Tongue (tissue), 2 donors: ENCODE data around the gene RAB25. TPM values are rescaled to one million over a fixed set of nuclear protein-coding genes. Genes with fewer than 3 reads are reported as not detected.
"Not testable (repeated sequence)": the region's sequence is repeated elsewhere in the genome, so short reads cannot be mapped to it uniquely, and the experiment has no call there.

Experiments used
- DNase-seq: peaks from one replicate; pipeline ENCODE4 v3.0.0-alpha.2; 2015
- total RNA-seq: library from RNA; depleted of rRNA; stranded (reverse); fragments of >200 nt; gene quantifications from one replicate; pipeline ENCODE4 v1.2.3, GENCODE V29; 2014

The RAB25 gene
- total RNA-seq, 1 donor from 2014 or later: 13.3 TPM

DNA sequence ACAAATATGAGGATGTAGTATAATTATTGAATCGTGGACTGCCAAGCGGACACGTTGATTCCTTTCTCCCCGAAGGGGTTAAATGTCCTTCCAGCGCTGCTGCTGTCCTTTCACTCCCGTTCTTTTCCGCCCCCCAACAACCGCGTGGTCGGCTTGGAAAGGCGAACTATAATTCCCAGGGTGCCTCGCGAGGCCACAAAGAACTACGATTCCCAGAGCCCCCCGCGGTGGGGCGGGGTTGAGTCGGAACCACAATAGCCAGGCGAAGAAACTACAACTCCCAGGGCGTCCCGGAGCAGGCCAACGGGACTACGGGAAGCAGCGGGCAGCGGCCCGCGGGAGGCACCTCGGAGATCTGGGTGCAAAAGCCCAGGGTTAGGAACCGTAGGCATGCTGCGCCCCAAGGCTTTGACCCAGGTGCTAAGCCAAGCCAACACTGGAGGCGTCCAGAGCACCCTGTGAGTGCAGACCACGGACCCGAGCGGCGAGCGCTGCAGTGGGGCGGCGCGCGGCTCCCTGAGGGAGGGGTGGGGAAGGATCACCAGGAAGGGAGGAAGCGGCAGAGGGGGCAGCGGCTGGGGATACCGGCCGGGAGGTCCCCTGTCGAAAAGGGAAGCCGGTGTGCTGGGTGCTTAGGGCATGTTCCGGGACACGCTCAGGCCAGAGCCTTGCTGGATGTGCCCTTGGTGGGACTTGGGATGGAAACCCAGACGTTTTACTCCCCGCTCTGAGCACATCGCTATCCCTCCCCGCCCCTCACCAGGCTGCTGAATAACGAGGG lies 6.3 kb upstream of the RAB25 start, which contains the start of gene LAMTOR2:
LAMTOR2 (plus strand) TSS at position 283 of the 781 bp plus-strand sequence; CDS start at position 391, 108 bp downstream.
- peak; percentile 100 for DNase-seq

DNA sequence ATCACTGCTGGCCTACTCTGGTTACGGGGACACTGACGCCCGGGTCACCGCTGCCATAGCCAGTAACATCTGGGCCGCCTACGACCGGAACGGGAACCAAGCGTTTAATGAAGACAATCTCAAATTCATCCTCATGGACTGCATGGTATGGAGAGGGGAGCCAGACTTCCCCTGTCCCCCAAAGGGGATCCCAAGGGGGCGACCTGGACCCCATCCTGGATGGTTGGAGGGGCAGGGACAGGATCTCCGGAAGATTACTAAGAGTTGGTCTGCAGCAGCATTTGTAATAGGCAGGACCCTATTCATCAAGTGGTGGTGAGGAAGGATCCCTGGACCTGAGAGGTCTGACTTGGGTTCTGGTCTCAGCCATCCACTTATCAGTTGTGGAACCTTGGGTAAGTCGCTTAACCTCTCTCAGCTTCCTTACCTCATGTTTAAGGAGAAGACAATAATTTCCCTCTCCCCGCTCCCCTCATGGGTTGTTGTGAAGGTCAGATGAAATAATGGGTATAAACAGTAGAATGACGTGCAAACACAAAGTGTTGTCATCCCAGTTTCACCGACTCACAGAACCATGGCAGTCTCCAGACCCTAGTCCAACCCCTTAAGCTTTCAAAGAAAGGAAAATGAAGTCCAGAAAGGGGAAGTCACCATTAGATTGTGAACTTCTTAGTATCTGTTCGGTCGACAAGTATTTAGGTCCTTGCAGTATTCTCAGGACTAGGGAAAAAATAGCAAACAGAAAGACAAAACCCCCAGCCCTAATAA lies 5.5 kb upstream of the RAB25 start:
- no peak for DNase-seq

DNA sequence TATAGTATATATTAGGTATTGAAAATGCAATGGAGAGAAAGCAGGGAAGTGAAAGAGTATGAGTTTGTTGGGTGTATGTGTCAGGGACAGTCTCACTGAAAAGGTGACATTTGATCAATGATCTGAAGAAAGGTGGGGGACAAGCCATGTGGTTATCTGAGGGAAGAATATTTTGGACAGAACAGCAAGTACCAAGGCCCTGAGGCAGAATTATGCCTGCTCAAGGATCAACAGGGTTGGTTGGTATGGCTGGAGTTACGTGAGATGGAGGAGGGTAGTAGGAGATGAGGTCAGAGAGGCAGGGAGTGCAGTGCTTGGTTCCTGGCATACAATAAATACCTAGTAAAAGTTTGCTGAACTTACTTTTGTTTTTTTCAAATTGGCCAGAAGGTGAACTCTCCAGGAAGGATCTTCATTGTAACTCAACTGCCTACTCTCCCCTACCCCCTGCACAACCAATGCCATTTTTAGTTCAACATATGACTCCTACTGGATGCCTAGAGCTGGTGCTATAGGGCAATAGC lies 4.6 kb upstream of the RAB25 start:
- no peak for DNase-seq

DNA sequence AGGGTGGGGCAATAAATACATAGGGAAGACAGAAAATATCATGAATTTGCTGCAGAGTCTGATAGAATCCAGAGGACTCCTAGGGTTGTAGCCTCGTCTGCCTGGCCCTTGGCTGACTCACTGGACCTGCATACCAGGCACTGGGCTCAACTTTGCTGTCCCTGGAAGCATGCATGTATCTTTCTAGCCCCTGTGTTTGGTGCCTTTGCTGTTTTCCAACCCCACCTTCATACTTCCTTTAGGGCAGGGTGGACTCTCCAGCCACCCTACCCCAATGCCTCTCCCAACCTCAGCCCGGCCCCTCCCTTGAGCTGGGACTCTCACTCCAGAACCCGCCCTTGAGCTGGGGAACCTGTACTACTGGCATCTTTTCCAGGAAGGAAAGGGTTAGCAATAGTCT lies 1.2 kb downstream of the RAB25 start:
- DNase-seq: no peak

DNA sequence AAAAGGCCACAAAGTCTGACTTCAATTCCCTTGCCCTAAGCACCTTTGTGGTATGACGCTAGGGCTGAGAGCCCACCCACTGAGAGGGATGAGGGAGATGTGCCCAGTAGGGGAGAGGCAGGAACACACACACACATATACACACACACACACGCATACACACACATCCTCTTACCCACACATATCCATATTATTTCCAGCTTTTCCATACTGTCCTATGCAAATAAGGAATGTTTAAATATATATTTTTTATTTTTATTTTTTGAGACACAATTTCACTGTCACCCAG lies 3.0 kb downstream of the RAB25 start:
- no peak for DNase-seq

DNA sequence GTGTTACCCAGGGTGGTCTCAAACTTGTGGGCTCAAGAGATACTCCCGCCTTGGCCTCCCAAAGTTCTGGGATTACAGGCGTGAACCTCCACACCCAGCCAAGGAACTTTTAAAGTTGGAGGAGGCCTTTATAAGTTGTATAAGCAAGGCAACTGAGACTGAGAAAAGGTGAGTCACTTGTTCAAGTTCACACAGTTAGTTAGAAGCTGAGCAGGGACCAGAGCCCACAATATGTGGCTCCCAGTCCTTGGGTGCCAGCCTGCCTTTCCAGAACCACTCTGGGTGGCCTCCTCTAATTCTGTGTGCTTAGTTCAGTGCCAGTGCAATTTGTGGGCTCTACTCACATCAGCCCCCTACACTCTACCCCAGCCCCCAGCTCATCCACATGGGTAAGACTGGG lies 3.7 kb downstream of the RAB25 start:
- no peak for DNase-seq

DNA sequence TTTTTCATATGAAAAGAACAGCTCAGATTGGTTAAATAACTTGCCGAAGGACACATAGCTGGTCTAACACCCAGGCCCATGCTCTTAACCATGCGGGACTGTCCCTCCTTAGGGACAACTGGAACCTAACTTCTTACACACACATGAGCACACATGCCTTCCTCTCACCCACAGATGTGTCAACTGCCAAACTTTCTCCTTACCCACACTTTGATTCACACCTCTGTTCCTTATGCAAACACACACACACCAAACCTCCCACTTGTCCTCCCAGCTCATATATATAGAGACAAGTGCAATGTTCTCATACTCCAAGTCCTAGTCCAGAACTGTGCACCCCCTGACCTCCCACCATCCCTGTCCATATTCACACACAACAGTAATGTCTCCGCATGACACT lies 4.3 kb downstream of the RAB25 start:
- no peak for DNase-seq

DNA sequence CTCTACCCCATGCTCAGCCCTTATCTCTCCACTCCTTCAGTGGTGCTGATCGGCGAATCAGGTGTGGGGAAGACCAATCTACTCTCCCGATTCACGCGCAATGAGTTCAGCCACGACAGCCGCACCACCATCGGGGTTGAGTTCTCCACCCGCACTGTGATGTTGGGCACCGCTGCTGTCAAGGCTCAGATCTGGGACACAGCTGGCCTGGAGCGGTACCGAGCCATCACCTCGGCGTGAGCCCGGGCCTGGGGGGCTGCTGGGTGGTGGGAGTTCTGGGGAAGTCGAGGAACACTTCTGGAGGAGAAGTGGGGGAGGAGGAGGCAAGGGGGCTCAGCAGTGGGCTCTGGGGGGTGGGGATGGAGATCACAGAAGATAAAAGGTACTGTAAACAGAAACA lies 4.9 kb downstream of the RAB25 start:
- DNase-seq: no peak

DNA sequence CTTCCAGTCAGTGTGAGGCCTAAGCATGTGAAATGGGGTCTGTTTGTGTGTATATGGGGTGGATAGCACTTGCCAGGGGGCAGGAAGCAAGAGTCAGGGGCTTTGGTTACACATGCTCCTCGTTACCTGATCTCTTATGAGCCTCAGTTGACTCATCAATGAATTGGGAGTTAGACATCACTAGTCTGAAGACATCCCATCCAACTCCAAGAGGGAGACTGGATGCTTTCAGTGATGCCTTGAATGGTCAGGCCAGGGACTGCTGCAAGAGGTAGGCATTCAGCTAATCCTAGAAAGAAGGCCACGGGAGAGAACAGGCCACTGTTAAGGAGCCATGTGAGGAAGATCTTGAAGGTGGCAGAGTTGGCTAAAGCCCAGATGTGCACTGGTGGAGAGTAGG lies 6.3 kb downstream of the RAB25 start:
- DNase-seq: no peak

DNA sequence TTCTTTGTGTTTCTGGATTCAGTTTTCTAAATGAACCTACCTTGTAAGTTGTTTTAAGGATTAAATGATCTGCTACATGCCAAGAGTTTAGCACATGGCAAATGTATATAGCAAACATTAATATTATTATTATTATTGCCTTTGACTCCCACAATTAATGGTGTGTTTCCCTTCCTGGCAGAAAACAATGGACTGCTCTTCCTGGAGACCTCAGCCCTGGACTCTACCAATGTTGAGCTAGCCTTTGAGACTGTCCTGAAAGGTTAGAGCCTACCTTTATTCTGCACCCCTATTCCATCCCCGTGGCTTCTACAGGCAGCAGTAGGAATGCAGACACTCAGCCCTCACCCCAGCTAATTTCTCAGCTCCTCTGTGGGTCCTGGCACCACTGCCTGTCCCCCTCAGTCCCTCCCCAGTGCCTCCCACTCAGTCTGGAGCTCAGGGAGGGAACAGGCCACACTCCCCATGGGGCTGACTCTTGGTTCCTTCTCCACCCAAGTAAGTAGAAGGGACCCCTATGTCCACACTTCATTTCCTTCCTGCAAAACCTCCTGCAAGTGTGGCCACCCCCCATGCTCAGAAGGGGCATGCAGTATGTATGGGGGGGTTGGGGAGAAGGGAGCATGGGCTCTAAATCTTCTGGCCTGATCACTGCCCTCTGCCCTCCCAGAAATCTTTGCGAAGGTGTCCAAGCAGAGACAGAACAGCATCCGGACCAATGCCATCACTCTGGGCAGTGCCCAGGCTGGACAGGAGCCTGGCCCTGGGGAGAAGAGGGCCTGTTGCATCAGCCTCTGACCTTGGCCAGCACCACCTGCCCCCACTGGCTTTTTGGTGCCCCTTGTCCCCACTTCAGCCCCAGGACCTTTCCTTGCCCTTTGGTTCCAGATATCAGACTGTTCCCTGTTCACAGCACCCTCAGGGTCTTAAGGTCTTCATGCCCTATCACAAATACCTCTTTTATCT lies 8.8 kb downstream of the RAB25 start:
- DNase-seq: no peak

DNA sequence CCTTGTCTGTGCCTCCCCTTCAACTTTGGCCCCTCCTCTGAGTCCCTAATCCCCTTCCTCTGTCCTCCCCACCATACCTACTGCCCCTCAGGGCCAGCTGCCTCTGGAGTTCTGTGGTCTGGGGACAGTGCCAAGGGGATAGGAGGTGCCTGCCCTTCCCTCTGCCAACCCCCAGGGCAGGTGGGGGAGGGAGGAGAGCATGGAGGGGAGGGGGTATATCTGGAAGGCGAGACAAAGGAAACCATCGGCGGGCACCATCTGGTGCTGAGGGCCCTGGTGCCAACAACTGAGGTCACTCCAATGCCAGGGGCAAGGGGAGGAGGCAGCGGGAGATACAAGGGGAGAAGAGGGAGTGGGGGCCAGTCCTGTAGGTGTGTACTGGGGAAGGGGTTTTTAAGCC lies 9.6 kb downstream of the RAB25 start:
- peak; percentile 80 for DNase-seq

DNA sequence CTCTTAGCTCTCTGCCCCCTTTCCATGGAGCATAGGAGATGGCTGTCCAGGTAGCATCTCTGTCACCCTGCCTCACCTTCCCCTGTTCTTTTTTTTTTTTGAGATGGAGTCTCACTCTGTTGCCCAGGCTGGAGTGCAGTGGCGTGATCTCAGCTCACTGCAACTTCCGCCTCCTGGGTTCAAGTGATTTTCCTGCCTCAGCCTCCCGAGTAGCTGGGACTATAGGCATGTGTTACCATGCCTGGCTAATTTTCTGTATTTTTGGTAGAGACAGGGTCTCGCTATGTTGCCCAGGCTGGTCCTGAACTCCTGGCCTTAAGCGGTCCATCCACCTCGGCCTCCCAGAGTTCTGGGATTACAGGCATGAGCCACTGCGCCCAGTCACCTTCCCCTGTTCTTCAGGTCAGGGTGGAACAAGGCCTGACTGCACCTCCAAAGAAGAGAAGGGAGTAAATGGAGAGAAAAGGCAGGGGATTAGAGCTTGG lies 10.4 kb downstream of the RAB25 start:
- not testable (repeated sequence) for DNase-seq

DNA sequence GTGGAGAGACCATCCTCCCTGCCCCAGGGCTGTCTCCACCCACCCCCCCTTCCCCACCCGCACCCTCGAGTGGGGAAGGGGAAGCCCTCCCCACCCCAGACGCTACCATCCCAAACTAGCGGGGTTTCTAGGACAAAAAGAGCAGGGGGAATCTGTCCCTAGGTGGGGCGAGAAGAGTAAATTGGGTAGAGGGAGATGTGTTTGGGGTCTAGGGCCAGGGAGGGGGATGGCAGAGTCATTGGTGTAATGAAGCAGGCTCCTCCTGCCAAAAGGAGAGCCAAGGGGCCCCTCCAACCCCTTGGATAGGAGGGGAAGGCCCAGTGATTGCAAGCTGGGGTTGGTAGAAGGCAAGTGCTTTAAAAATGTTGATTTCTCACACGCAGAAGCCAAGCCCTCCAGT lies 11.3 kb downstream of the RAB25 start:
- DNase-seq: no peak

DNA sequence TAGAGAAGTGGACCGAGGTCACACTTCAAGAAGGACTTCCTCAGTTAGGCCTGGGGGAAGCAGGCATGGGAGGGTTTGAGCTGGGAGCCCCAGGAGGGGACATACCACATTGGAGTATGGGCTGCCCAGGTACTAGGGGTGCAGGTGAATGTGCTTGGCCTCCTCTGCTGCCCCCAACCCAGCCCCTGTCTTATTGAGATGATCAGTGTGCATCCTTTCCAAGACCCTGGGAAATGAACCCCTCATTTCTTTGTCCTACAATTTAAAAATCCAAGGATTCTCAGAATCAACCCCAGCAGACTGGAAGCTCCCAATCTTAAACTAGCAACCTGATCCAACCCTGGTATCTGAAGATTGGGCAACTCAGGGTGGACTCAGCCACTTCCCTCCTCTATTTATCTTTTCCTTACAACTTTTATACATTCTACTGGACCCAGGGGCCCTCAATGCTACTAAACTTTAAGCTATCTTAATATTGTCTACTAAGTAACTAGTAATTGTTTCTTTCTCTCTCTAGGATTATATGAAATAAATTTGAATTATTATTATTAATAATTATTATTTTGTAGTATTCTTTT lies 12.2 kb downstream of the RAB25 start:
- no peak for DNase-seq

DNA sequence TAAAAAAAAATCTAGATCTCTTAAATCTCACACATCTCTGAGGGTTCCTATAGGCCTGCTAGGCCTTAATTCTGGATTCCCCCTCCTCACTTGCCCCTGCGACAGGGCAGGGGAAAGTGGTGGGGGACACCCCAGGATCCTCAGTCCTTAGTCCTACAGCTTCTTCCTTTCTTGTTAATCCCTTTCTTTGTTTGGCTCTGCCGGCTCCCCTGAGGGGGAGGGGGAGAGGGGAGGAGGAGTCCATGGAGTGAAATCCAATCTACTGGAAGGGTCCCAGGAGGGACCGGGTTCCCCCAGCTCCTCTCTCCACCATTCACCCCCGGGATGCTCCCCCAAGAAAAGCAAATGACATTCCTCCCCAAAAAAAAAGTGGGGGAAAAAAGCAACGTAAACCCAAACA lies 12.8 kb downstream of the RAB25 start:
- DNase-seq: no peak

DNA sequence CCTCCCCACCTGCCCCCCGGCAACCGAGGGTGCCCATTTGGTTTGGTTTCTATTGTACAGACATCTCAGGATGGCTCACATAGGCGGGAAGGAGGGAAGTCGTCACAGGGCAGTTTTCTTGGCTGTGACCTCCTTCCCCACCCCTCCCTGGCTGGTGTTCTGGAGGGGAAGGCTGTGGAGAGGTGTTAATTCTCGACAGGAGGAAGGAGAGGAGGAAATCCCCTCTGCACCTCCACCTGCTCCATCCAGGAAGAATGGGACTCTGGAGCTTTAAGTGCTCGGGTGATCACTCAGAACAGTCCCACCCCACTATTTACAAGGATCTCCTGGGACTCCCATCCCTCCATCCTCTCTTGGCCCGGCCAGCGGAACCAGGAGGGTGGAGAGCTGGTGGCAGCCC lies 13.7 kb downstream of the RAB25 start:
- no peak for DNase-seq

DNA sequence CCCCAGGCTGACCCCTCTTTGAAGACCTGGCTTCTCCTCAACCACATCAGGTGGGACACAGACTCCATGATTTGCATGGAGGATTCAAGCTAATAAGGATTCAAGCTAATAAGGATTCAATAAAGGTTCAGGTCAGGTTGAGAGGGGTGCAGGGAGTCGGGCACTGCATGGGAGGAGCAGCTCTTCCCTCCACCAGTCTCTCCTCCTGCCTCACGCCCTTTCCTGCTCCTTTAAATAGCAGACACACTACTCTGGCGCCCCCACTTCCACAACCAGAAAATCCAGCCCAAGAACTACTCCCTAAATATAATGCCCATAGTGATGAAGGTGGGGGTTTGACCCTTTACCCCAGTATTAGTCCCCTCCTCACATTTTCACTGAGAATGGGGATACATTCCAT lies 14.2 kb downstream of the RAB25 start:
- no peak for DNase-seq

DNA sequence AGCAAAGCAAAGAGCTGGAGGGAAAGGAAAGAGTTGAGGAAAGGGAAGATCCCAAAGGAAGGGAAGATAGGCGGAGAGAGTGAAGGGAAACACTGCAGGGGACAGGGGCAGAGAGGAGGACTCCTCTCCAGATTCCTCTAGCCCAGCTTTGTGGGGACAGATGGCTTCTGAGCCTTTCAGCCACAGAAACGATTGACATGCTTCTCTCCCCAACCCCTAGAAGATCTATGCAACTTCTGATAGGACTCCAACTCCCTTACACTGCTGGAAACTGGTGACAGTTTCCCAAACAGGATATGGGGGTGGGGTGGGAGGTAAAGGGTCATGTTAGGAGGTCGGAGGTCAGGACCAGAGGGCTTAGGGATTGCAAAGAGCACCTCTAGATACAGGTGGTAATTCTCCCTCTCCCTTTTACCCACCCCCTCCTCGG lies 14.8 kb downstream of the RAB25 start:
- DNase-seq: no peak

DNA sequence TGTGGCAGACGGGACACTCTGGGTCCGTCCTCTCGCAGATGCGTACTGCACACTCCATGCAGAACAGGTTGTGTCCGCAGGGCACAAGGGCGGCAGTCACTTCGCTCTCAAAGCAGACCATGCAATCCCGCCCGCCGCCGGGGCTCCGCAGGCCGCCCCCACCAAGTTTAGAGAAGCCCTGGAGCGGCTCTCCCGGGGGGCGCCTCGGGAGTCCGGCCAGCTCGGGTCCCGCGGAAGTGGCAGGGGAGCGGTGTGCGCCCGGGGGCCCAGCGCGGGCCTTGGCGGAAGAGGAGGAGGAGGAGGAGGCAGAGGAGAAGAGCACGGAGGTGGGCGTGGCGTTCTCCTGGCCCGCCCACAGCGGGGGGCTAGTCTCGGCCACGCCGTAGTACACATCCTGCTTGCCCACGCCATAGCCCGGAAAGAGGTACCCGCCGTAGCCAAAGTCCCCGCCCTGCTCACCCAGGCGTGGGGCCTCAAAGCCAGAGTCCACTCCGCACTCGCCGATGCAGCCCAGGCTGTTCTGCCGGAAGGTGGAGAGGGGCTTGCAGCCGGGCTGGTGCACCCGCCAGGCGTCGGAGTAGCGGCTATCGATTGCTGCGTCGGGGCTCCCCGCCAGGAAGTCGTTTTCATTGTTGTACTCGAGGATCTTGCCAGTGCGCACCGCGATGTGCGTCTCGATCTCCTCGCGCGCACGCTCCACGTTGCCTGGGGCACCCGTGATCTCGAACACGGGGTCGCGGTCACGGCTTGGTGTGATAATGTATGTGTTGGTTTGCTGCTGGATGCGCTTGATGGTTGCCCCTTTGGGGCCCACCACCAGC lies 15.9 kb downstream of the RAB25 start:
- no peak for DNase-seq

DNA sequence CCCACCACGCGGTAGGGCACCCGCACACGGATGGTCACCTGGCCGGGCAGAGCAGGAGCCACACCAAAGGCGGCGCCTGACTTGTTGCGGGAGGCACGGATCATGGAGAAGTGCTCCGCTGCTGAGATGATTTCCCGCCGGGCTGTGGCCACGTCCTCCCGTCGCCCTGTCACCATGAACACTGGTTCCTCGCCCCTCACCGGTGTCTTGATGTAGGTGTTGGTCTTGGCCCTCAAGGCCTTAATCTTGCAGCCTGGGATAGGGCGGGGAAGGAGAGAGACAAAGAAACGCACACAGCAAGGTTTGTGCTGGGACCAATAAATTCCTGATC lies 16.4 kb downstream of the RAB25 start:
- no peak for DNase-seq

DNA sequence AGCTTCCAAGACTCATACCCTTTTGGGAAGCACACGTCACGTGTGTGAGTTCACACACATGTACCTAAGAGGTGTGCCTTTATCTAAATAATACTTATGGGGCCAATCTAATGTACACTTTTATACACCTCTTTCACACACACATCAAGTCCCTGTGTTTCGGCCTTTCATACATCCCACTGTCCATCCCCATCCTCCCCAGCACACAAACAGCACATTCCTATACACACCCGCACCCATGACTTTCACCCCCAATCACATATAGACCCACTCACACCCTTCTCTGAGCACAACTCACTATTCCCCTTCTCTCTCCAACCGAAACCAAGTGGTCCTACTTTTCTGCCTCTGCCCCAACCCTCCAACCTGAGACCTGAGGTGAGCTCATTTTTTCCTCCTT lies 17.8 kb downstream of the RAB25 start:
- DNase-seq: no peak
